Endodermal cell (in vitro differentiated cells): ENCODE results near the gene METTL8. TPM values are rescaled to one million over a fixed set of nuclear protein-coding genes. Genes with fewer than 3 reads are reported as not detected.

Source experiments
- DNase-seq: peaks from one replicate; pipeline ENCODE4 v3.0.0-alpha.2; 2017
- H3K27ac ChIP-seq: 2 replicates; pipeline ENCODE4 v1.5.1; 2013; ENCODE audit warnings: mild to moderate bottlenecking, low read depth, low read length, moderate library complexity
- H3K27me3 ChIP-seq: 2 replicates; pipeline ENCODE4 v1.6.1; 2013; ENCODE audit warnings: mild to moderate bottlenecking, low read length, moderate library complexity; ENCODE audit not compliant: insufficient read depth, control insufficient read depth, poor library complexity, severe bottlenecking
- H3K36me3 ChIP-seq: 2 replicates; pipeline ENCODE4 v1.7.0; 2013; ENCODE audit warnings: mild to moderate bottlenecking, low read length, moderate library complexity; ENCODE audit not compliant: control insufficient read depth, insufficient read depth
- H3K4me1 ChIP-seq: one replicate; pipeline ENCODE4 v1.7.0; 2013; ENCODE audit warnings: low read length; ENCODE audit not compliant: control insufficient read depth, insufficient read depth
- H3K4me3 ChIP-seq: 2 replicates; pipeline ENCODE4 v1.5.1; 2013; ENCODE audit warnings: mild to moderate bottlenecking, low read length, moderate library complexity
- H3K9ac ChIP-seq: 2 replicates; pipeline ENCODE4 v1.6.1; 2013; ENCODE audit warnings: mild to moderate bottlenecking, low read length, moderate library complexity; ENCODE audit not compliant: poor library complexity, severe bottlenecking; ENCODE audit errors: extremely low read depth
- H3K9me3 ChIP-seq: 2 replicates; pipeline ENCODE4 v1.6.1; 2013; ENCODE audit warnings: mild to moderate bottlenecking, low read length, moderate library complexity; ENCODE audit not compliant: control insufficient read depth
- H3K27ac Mint-ChIP-seq: 2 replicates; pipeline ENCODE4 v1.8.0; 2020; ENCODE audit warnings: mixed read lengths
- H3K27me3 Mint-ChIP-seq: 2 replicates; pipeline ENCODE4 v1.8.0; 2021; ENCODE audit warnings: mild to moderate bottlenecking, mixed read lengths; ENCODE audit not compliant: insufficient read depth
- H3K36me3 Mint-ChIP-seq: 2 replicates; pipeline ENCODE4 v1.8.0; 2020; ENCODE audit warnings: low read depth, mixed read lengths
- H3K4me1 Mint-ChIP-seq: 2 replicates; pipeline ENCODE4 v1.8.0; 2020; ENCODE audit warnings: mixed read lengths
- H3K4me3 Mint-ChIP-seq: 2 replicates; pipeline ENCODE4 v1.8.0; 2020; ENCODE audit warnings: mild to moderate bottlenecking, moderate library complexity, mixed read lengths
- H3K9me3 Mint-ChIP-seq: 2 replicates; pipeline ENCODE4 v1.8.0; 2020; ENCODE audit warnings: mild to moderate bottlenecking, mixed read lengths
- CTCF ChIP-seq: fragments of 200-600 bp; sonication (generic); conservative IDR thresholded peaks from 2 replicates; pipeline ENCODE4 v1.5.0; 2021; ENCODE audit warnings: antibody characterized with exemption, mild to moderate bottlenecking
- WGBS, 2 experiments: methylation state at CpG; one replicate each; pipeline versions ENCODE4 v1.1.5 to v1.1.7; 2013; ENCODE audit warnings: missing lambda C conversion rate in 2 of 2, mixed read lengths in 1 of 2; ENCODE audit not compliant: insufficient coverage in 1 of 2, insufficient read length in 1 of 2; 5-methylcytosine and 5-hydroxymethylcytosine counted together
- total RNA-seq, 2 donors: library from RNA; stranded (reverse); fragmentation: NEBNext Ultra II Directional in 1 of 2; extraction: Animal tissue kit (Norgen Biotek cat#: 25700) in 1 of 2; gene quantifications; 2 replicates in 1 of 2; 3 replicates in 1 of 2; pipeline ENCODE4 v1.2.1, GENCODE V29; 2021

Gene METTL8
- total RNA-seq, 2 donors from 2014 or later = 20.3 to 33.6 TPM

- no peak for TF ChIP-seq CTCF
- no peak for DNase-seq
- peaks cover 7% of the 10 kb centered on the region for H3K36me3 Mint-ChIP-seq
Observed at GRCh38 chr2:171407676-171408044, 26.1 kb downstream of the METTL8 start.

GRCh38 chr2:171407030-171407675 lies 26.6 kb downstream of the METTL8 start:
- Histone ChIP-seq H3K9ac (no peak overlapping the region), H3K4me1 (no peaks in the 10 kb centered on the region), H3K27ac (no peak overlapping the region), H3K4me3 (no peak overlapping the region), H3K9me3 (peaks cover 7% of the 10 kb centered on the region), H3K27me3 (no peaks in the 10 kb centered on the region), H3K36me3 (no peaks in the 10 kb centered on the region)
- WGBS, 2 experiments = 83 to 89% methylated on average over 1 to 4 of the region's 4 CpGs
- H3K27me3 Mint-ChIP-seq = no peaks in the 10 kb centered on the region
- H3K4me1 Mint-ChIP-seq = peaks cover 12% of the 10 kb centered on the region
- H3K4me3 Mint-ChIP-seq = no peak overlapping the region
- DNase-seq = no peak
- TF ChIP-seq CTCF = no peak
- H3K36me3 Mint-ChIP-seq = peaks cover 10% of the 10 kb centered on the region
- H3K9me3 Mint-ChIP-seq = peaks cover 3% of the 10 kb centered on the region
- no peak overlapping the region for H3K27ac Mint-ChIP-seq

More at GRCh38 chr2:171407676-171408044, 26.1 kb downstream of the METTL8 start:
- no peaks in the 10 kb centered on the region for H3K27me3 ChIP-seq
- no peak overlapping the region for H3K9ac ChIP-seq
- H3K9me3 ChIP-seq = peaks cover 2% of the 10 kb centered on the region
- peaks cover 12% of the 10 kb centered on the region for H3K4me1 Mint-ChIP-seq
- no peak overlapping the region for H3K27ac Mint-ChIP-seq
- H3K4me3 Mint-ChIP-seq = no peak overlapping the region
- no peaks in the 10 kb centered on the region for H3K27me3 Mint-ChIP-seq
- H3K9me3 Mint-ChIP-seq = peaks cover 1% of the 10 kb centered on the region
- no peaks in the 10 kb centered on the region for H3K4me1 ChIP-seq
- 100% methylated on average over 1 of the region's 1 CpG; no CpG with 5 or more reads in 1 of the 2 experiments for whole genome bisulfite sequencing, 2 experiments
- H3K4me3 ChIP-seq = no peak overlapping the region
- H3K27ac ChIP-seq = no peak overlapping the region
- H3K36me3 ChIP-seq = no peaks in the 10 kb centered on the region

GRCh38 chr2:171406044-171406443 lies 27.7 kb downstream of the METTL8 start:
- no peak for TF ChIP-seq CTCF
- WGBS, 2 experiments = 100% methylated on average over 1 of the region's 1 CpG; no CpG with 5 or more reads in 1 of the 2 experiments

More at GRCh38 chr2:171406044-171406443, 27.7 kb downstream of the METTL8 start:
- DNase-seq = no peak
- peaks cover 12% of the 10 kb centered on the region for H3K4me1 Mint-ChIP-seq
- peaks cover 7% of the 10 kb centered on the region for H3K9me3 Mint-ChIP-seq
- H3K27me3 Mint-ChIP-seq = no peaks in the 10 kb centered on the region
- H3K36me3 Mint-ChIP-seq = peaks cover 18% of the 10 kb centered on the region
- Histone ChIP-seq H3K27me3 (no peaks in the 10 kb centered on the region), H3K4me1 (no peaks in the 10 kb centered on the region), H3K9ac (no peak overlapping the region), H3K27ac (no peak overlapping the region), H3K4me3 (no peak overlapping the region), H3K36me3 (no peaks in the 10 kb centered on the region), H3K9me3 (peaks cover 16% of the 10 kb centered on the region)
- H3K27ac Mint-ChIP-seq = no peak overlapping the region
- no peak overlapping the region for H3K4me3 Mint-ChIP-seq
